SK-N-SH treated with all-trans-retinoic acid at 6 μM for 48 hours (cell line): ENCODE data around the gene PRSS56.
"Not testable (repeated sequence)": the region's sequence is repeated elsewhere in the genome, so short reads cannot be mapped to it uniquely, and the experiment has no call there.

Experiments used
- ATAC-seq: fragments of 200-7000 bp; cut with Tn5 transposase; 3 replicates; pipeline ENCODE4 v1.9.1; 2020; ENCODE audit warnings: mild to moderate bottlenecking, moderate library complexity
- ARNTL ChIP-seq: fragments of 450-650 bp; formaldehyde crosslinking; IDR thresholded peaks from 2 replicates; pipeline ENCODE4 v1.5.0; 2020; ENCODE audit warnings: low read depth, mild to moderate bottlenecking, moderate library complexity, borderline replicate concordance
- BACH2 ChIP-seq: fragments of 250-450 bp; sonication (Bioruptor Pico); IDR thresholded peaks from 2 replicates; pipeline ENCODE4 v1.9.0; 2021; ENCODE audit warnings: mild to moderate bottlenecking, borderline replicate concordance
- CREB5 ChIP-seq: fragments of 250-450 bp; sonication (Bioruptor Pico); IDR thresholded peaks from 2 replicates; pipeline ENCODE4 v1.5.1; 2020; ENCODE audit warnings: low read depth, mild to moderate bottlenecking, moderate library complexity
- CSDC2 ChIP-seq: fragments of 250-450 bp; sonication (Bioruptor Pico); IDR thresholded peaks from 2 replicates; pipeline ENCODE4 v1.5.0; 2020; ENCODE audit warnings: mild to moderate bottlenecking, moderate library complexity
- ESRRG ChIP-seq: fragments of 250-450 bp; sonication (Bioruptor Pico); IDR thresholded peaks from 2 replicates; pipeline ENCODE4 v1.6.1; 2021; ENCODE audit warnings: mild to moderate bottlenecking
- GLIS3 ChIP-seq: fragments of 250-450 bp; sonication (Bioruptor Pico); IDR thresholded peaks from 2 replicates; pipeline ENCODE4 v1.5.0; 2020; ENCODE audit warnings: mild to moderate bottlenecking, moderate library complexity
- ISL1 ChIP-seq: fragments of 250-450 bp; sonication (Bioruptor Pico); IDR thresholded peaks from 2 replicates; pipeline ENCODE4 v2.1.2; 2022; ENCODE audit warnings: mild to moderate bottlenecking, moderate library complexity
- OSR1 ChIP-seq: fragments of 250-450 bp; sonication (Bioruptor Pico); IDR thresholded peaks from 2 replicates; pipeline ENCODE4 v1.8.0; 2022; ENCODE audit warnings: moderate library complexity, mild to moderate bottlenecking, inconsistent platforms
- PPARA ChIP-seq: fragments of 250-450 bp; sonication (Bioruptor Pico); IDR thresholded peaks from 2 replicates; pipeline ENCODE4 v1.5.0; 2020; ENCODE audit warnings: mild to moderate bottlenecking, borderline replicate concordance
- RARB ChIP-seq: fragments of 250-450 bp; sonication (Bioruptor Pico); IDR thresholded peaks from 2 replicates; pipeline ENCODE4 v1.8.0; 2021; ENCODE audit warnings: mild to moderate bottlenecking, moderate library complexity
- TCF4 ChIP-seq: fragments of 250-450 bp; sonication (Bioruptor Pico); IDR thresholded peaks from 2 replicates; pipeline ENCODE4 v1.8.0; 2021; ENCODE audit warnings: mild to moderate bottlenecking, moderate library complexity, borderline replicate concordance
- TOX ChIP-seq: fragments of 250-450 bp; sonication (Bioruptor Pico); IDR thresholded peaks from 2 replicates; pipeline ENCODE4 v1.8.0; 2021; ENCODE audit warnings: mild to moderate bottlenecking, moderate library complexity, borderline replicate concordance
- TSHZ2 ChIP-seq: fragments of 250-450 bp; sonication (Bioruptor Pico); IDR thresholded peaks from 2 replicates; pipeline ENCODE4 v1.5.0; 2020; ENCODE audit warnings: mild to moderate bottlenecking, moderate library complexity
- ZC3H10 ChIP-seq: fragments of 250-450 bp; sonication (Bioruptor Pico); IDR thresholded peaks from 2 replicates; pipeline ENCODE4 v1.5.1; 2021; ENCODE audit warnings: mild to moderate bottlenecking, moderate library complexity
- ZFP30 ChIP-seq: fragments of 450-650 bp; formaldehyde crosslinking; IDR thresholded peaks from 2 replicates; pipeline ENCODE4 v1.5.0; 2022; ENCODE audit warnings: mild to moderate bottlenecking, moderate library complexity
- ZNF565 ChIP-seq: fragments of 450-650 bp; formaldehyde crosslinking; conservative IDR thresholded peaks from 2 replicates; pipeline ENCODE4 v1.5.0; 2020; ENCODE audit warnings: low read depth, mild to moderate bottlenecking, moderate library complexity
- ZNF70 ChIP-seq: fragments of 450-650 bp; formaldehyde crosslinking; IDR thresholded peaks from 2 replicates; pipeline ENCODE4 v1.5.0; 2020; ENCODE audit warnings: mild to moderate bottlenecking, moderate library complexity
- ZNF8 ChIP-seq: fragments of 450-650 bp; formaldehyde crosslinking; IDR thresholded peaks from 2 replicates; pipeline ENCODE4 v1.5.0; 2020; ENCODE audit warnings: mild to moderate bottlenecking, moderate library complexity
- TF ChIP-seq, protein P1 (sequence below): fragments of 250-450 bp; sonication (Bioruptor Pico); IDR thresholded peaks from 2 replicates; pipeline ENCODE4 v1.5.1; 2021; ENCODE audit warnings: mild to moderate bottlenecking, moderate library complexity
- TF ChIP-seq, protein P2 (sequence below): fragments of 250-450 bp; sonication (Bioruptor Pico); IDR thresholded peaks from 2 replicates; pipeline ENCODE4 v1.8.0; 2020; ENCODE audit warnings: mild to moderate bottlenecking, moderate library complexity, borderline replicate concordance

Gene PRSS56

GRCh38 chr2:232528746-232529460 lies 8.7 kb downstream of the PRSS56 start (continued):
- TF ChIP-seq CREB5 (CRISPR knock-in tag) (no peak), GLIS3 (no peak), OSR1 (CRISPR knock-in tag) (no peak), PPARA (no peak), CSDC2 (CRISPR knock-in tag) (no peak)

- ATAC-seq, result no peak
- no peak for TF ChIP-seq ZNF8 (CRISPR knock-in tag)
- no peak for TF ChIP-seq ISL1 (CRISPR knock-in tag)
Measured at GRCh38 chr2:232529806-232530547, 9.8 kb downstream of the PRSS56 start.

DNA sequence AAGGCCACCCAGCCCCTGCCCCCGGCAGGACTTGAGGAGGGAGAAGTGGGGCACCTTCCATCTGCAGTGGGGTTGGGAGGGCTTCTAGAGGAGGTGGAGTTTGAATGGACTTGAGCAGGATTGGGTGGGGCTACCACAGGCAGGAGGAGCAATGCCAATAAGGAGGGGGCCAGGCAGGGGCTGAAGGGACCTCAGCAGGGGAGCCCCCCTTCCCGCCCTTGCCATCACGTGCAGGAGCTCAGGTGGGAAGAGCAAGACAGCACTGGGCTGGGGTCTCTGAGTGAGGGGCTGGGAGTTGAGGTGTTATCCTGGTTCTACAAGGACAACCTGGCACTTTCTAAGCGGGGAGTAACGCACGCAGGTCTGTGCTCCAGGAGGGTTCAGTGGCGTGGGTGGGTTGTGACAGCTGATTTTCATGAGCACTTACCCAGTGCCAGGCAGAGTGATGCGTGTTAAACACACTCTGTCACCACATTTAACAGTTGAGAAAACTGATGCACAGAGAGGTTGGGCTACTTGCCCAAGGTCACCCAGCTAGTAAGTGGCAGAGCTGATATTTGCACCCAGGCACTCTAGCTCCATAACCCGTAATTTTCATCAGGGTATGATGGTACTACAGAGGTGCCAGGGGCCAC lies 10.6 kb downstream of the PRSS56 start:
- no peak for TF ChIP-seq TSHZ2 (CRISPR knock-in tag)
- TF ChIP-seq TOX (CRISPR knock-in tag), result no peak
- no peak for TF ChIP-seq ZFP30
- TF ChIP-seq, protein P1, sequence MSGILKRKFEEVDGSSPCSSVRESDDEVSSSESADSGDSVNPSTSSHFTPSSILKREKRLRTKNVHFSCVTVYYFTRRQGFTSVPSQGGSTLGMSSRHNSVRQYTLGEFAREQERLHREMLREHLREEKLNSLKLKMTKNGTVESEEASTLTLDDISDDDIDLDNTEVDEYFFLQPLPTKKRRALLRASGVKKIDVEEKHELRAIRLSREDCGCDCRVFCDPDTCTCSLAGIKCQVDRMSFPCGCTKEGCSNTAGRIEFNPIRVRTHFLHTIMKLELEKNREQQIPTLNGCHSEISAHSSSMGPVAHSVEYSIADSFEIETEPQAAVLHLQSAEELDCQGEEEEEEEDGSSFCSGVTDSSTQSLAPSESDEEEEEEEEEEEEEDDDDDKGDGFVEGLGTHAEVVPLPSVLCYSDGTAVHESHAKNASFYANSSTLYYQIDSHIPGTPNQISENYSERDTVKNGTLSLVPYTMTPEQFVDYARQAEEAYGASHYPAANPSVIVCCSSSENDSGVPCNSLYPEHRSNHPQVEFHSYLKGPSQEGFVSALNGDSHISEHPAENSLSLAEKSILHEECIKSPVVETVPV (CRISPR knock-in tag), result no peak
- TF ChIP-seq RARB (CRISPR knock-in tag), result no peak
- TF ChIP-seq ZNF70 (CRISPR knock-in tag), result no peak
- no peak for TF ChIP-seq ISL1 (CRISPR knock-in tag)
- ATAC-seq, result no peak

DNA sequence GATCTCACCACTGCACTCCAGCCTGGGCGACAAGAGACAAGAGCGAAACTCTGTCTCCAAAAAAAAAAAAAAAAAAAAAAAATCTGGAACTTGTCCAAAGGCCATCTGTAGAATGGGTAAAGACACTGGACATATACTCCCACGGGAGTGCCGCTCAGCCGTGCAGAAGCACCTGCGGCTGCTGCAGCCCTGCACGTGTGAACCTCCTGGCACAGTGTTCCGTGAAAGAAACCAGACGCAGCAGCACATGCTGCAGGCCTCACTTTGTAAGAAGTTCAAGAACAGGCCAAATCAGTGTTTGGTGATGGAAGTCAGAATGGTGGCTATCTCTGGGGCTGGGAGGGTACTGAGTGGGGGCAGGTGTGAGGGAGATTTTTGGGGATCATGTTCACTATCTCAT lies 12.2 kb downstream of the PRSS56 start:
- TF ChIP-seq CREB5 (CRISPR knock-in tag), result no peak
- no peak for TF ChIP-seq ESRRG (CRISPR knock-in tag)
- TF ChIP-seq TOX (CRISPR knock-in tag), result no peak
- no peak for TF ChIP-seq ZC3H10 (CRISPR knock-in tag)
- TF ChIP-seq, protein P2, sequence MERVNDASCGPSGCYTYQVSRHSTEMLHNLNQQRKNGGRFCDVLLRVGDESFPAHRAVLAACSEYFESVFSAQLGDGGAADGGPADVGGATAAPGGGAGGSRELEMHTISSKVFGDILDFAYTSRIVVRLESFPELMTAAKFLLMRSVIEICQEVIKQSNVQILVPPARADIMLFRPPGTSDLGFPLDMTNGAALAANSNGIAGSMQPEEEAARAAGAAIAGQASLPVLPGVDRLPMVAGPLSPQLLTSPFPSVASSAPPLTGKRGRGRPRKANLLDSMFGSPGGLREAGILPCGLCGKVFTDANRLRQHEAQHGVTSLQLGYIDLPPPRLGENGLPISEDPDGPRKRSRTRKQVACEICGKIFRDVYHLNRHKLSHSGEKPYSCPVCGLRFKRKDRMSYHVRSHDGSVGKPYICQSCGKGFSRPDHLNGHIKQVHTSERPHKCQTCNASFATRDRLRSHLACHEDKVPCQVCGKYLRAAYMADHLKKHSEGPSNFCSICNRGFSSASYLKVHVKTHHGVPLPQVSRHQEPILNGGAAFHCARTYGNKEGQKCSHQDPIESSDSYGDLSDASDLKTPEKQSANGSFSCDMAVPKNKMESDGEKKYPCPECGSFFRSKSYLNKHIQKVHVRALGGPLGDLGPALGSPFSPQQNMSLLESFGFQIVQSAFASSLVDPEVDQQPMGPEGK (CRISPR knock-in tag), result no peak
- TF ChIP-seq, protein P1 (CRISPR knock-in tag), result no peak
- no peak for TF ChIP-seq ZNF565 (CRISPR knock-in tag)
- TF ChIP-seq TCF4 (CRISPR knock-in tag), result peak; percentile 41; the same call in 1 of the 2 replicates
- TF ChIP-seq ZNF70 (CRISPR knock-in tag), result peak; percentile 39; the same call in 1 of the 2 replicates
- TF ChIP-seq ZFP30, result no peak
- TF ChIP-seq GLIS3, result no peak
- no peak for TF ChIP-seq ISL1 (CRISPR knock-in tag)
- TF ChIP-seq ARNTL (CRISPR knock-in tag), result peak; percentile 66; the same call in 1 of the 2 replicates
- no peak for TF ChIP-seq BACH2 (CRISPR knock-in tag)
- no peak; the same call in 2 of the 3 replicates for ATAC-seq

- ATAC-seq, result not testable (repeated sequence)
Measured at GRCh38 chr2:232532821-232533220, 12.6 kb downstream of the PRSS56 start.
